GM21515 (cell line): ENCODE results near the gene OR2T35.
"Not testable (repeated sequence)": the region's sequence is repeated elsewhere in the genome, so short reads cannot be mapped to it uniquely, and the experiment has no call there.

Source experiments
- ATAC-seq: cut with Tn5 transposase; IDR thresholded peaks from one replicate; pipeline ENCODE4 v1.9.1; 2021; ENCODE audit not compliant: unreplicated experiment

OR2T35 gene, protein sequence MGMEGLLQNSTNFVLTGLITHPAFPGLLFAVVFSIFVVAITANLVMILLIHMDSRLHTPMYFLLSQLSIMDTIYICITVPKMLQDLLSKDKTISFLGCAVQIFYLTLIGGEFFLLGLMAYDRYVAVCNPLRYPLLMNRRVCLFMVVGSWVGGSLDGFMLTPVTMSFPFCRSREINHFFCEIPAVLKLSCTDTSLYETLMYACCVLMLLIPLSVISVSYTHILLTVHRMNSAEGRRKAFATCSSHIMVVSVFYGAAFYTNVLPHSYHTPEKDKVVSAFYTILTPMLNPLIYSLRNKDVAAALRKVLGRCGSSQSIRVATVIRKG

DNA sequence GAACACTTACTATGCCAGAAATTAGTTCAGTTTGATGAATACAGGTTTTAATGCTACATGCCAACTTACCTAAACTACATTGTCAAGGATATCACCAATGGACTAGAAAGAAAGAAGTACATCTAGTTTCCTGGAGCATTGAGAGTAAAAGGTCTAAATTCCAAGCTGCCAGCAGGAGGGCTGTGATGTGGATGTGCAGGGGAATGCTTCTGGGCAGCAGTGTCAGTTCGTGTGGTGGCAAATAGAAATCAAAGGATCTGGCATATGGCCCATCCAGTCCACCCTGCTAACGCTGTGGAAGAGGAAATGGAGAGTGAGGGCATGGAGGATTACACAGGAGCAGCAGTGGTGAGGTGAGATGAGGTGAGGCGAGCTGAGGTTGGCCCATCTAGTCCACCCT is at the start of gene OR2T35:
TSS of gene OR2T35 (minus strand) at position 101 of the 400 bp plus-strand sequence. CDS start 6,020 bp downstream, outside the sequence.
- ATAC-seq: not testable (repeated sequence)

DNA sequence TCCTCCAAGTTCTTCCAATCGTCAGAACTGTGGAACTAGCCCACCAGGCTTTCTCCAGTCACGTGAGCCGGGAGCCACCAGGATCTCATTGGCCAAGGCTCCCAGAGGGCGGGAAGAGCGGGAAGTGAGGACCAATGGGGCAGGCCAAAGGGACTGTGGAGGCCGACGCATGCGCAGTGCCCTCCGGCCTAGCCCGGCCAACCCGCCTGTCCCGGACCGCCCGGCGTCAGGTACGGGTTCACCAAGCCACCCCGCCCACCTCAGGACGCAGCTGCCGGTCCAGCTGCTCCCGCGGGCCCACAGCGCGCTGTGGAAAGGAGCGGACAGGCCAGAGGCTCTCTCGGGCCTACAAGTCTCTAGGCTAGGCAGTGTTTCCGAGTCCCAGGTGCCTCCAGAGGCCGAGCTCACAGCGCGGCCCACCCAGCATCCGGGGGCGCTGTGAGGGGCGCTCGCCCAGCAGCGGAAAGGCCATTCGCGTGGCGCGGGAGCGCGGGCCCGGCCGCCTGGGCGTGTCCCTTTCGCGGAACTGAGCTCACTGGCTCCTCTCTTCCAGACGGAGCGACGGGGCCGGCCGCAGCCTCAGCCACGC is 46.6 kb upstream of the OR2T35 start:
- no peak for ATAC-seq

DNA sequence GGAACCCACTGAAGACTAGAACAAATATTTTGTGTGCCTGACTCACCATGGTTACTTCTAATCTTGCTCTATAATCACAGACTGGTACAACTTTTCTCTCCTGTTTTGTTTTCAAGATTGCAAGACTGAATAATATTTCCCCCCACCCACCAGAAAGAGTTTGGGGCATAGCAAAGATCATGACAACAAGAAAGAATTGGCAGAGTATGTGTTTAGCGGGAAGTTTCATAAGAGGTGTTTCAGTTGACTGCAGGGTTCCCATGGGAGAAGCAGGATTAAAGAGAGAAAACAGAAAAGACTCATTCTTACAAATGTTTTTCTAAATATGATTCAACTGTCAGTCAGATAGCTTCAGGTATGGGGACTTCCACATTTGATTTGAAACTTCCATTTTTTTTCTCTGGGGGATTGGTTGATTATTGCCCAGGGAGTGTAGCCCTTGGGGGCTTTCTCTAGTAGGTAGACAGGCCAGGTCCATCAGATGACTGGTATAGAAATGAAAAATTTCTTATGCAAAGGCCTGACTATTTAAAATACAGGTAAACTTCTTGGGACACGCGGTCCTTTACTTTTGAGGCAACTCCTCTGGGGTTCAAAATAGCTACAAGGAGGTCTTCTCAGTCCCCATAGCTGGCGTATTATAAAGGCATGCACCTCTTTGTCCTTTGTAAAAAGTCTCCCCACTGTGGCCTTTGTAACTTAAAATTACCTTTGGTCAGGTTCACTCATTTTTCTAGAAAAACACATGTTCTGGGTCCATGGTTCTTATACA is 43.6 kb upstream of the OR2T35 start:
- ATAC-seq: peak; percentile 65

DNA sequence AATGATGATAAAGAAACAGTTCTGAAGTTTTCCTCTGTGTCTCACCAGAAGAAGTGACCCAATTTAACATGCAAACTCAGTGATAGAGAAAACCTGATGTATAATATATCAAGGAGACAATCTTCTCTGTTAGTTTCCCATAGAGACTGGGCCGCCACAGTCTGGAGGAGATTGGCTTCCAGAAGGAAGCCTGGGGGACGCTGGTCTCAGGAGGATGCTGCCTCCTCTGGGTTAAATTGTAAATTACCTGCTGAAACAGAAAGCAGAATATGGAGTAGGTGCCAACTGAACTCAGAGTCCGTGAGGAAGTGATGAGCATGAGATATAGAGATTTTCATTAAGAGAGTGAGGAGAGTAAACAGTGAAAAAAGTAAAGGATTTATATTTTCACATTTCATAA is 41.7 kb upstream of the OR2T35 start:
- ATAC-seq: peak; percentile 83

DNA sequence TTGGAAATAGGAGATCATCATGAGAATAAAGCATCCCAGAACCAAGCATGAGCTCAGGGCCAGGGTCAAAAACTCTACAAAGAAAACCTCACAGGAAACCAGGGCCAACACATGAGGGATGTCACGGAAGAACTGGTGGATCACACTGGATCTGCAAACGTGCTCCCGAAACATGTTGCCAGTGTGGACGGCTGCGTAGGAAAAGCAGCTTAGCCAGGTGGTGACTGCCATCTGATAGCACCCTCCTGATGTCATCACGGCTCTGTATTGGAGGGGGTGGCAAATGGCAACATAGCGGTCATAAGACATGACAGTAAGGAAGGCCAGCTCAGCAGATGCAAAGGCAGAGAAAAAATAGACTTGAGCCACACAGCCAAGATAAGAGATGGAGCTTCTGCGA is 36.6 kb upstream of the OR2T35 start:
- ATAC-seq: no peak

DNA sequence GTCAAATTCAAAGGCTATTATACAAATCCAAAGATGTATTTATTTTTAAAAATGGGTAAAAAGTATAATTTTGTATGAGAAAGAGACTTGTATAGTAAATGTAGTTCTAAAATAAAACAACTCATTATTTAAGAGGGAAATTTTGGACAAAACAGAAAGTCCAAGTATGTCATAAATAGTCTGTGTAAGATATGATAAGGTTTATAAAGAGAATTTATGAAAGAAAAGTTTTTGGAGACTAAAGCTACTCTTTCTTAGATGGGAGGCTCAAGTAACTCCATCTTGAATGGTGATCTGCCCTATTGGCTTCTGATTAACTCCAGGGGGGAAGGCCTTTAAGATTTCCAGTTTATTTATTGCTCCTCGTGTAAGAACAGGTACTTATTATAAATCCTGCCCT is 24.9 kb upstream of the OR2T35 start:
- no peak for ATAC-seq

DNA sequence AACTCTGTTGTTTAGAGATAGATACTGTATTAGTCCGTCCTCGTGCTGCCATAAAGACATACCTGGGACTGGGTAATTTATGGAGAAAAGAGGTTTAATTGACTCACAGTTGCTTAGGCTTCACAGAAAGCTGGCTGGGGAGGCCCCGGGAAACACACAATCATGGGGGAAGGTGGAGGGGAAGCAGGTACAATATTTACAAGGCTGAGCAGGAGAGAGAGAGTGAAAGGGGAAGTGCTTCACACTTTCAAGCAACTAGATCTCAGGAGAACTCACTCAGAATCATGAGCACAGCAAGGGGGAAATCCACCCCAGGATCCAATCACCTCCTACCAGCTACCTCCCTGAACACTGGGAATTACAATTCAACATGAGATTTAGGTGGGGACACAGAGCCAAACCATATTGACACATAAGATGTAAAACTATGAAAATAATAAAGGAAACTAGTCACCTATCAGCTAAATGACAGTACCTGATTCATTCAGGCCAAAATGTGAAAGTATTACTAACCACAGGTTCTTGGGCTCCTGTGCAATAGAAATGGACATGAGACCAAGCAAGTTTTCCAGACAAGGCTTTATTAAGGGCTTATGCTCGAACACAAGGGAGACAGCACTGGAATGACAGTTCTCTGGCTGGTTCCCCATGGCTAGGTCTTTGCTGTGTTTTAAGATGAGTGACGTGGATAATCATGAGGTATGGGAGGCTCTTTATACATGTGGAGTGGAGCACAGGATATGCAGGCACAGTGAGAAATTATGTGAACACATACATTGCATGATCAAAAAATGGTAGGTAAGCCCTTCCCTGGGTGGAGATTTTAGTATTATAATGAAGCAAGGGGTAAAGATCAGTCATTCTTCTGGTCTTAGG is 18.6 kb upstream of the OR2T35 start:
- ATAC-seq: peak; percentile 97

DNA sequence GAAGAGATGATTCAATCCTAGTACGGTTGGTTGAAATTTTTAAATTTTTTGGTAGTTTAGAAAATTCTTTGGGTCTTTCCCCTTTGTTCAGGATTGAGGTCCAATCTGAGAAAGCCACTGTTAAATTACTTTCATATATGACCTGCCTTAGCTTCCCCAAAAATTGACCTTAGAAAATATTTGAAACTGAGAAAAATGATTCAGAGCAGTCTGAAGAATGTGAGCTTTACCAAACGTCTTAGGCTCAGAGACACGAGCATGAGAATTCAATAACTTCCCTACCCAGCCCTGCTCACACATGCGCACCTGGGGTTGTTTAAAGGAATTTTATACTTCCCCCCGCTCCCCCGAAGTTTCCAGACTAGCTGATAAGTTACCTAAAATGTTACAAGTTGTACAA is 11.7 kb upstream of the OR2T35 start:
- peak; percentile 45 for ATAC-seq

DNA sequence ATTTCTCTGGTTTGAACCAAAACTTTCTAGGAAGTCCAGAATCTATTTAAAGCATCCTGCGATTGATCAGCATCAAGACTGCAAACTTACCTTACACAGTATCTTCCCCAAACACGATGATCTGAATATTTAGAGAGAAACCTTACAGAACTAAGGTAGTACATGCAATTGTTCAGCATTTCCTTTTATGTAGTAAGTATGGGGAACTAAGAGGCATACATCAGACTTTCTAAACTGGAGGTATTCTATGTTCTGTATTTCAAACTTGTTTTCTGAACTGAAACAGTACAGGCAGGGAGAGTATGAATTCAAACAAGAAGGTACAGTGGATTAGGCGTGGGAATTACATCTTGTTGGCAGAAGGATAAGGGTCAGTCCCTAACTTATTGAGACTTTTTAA is 10.3 kb upstream of the OR2T35 start, which contains the start of gene OR2T27:
TSS of gene OR2T27 (minus strand) at position 175 of the 400 bp plus-strand sequence. CDS start 4,644 bp downstream, outside the sequence.
- peak; percentile 82 for ATAC-seq

DNA sequence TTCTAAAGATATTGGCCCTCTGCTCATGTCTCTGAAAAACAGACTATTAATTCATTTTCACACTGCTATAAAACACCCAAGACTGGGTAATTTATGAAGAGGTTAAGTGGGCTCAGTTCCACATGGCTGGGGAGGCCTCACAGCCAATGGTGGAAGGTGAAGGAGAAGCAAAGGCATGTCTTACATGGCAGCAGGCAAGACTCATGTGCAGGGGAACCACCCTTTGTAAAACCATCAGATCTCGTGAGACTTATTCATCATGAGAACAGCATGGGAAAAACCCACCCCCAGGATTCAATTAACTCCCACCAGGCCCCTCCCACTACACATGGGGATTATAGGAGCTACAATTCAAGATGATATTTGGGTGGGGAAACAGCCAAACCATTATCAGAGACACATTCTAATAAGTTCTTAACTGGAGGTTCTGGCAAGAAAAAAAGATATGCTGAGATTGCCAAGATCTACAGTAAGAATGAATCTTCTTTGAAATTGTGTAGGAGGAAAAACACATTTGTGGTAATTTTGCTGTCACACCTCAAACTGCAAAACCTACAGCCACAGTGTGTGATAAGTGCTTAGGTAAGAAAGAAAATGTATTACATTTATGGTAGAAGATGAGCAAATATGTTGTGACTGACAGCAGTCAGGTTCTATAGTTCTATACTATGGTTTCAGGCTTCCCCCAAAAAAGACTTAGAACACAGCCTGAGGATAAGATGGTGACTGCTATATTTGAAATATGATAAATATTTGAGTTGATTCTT is 3.9 kb upstream of the OR2T35 start:
- not testable (repeated sequence) for ATAC-seq

DNA sequence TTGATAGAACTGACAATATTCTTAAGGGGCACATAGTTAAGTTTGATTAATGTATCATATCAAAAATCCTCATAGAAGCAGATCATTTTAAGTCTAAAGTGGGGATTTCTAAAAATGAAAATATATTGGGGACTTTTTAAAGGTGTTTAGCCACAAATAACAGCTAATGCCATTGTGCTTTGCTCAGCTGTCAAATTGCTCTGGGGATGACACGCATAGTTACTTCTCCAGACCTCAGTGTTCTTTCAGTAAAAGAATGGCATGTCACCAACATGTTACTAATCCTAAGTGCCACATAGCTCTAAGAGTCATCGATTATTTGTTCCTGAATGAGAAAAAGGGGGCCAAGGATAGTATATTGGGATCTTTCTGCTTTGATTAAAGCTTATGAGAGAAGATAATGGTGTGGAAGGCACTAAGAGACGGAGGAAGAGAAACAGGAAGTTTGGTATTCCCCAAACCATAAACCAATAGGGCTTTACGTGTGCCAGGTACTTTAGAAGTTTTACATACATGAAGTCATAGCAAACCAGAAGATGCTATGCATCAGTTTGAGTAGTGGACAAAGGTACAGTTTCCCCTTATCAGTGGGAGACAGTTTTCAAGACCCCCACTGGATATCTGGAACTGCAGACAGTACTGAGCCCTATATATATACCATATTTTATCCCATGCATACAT is 2.0 kb downstream of the OR2T35 start:
- peak; percentile 60 for ATAC-seq

DNA sequence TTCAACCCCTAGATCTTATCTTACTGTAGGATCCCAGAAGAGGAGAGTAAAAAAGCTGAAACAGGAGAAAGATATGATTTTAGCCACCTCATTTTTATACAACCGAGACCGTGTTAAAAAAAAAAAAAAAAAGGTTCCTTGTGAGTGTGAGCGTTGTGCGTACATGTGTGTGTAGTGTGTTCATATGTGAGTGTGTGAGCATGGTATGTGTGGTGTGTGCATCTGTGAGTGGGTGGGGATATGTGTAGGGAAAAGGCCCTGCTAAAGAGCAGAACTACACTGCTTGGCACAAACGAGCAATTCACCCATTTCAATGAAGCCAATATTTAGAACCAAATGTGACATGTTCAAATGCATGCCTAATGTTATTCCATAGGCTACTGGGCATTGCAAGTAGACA is 3.5 kb downstream of the OR2T35 start:
- peak; percentile 3 for ATAC-seq

DNA sequence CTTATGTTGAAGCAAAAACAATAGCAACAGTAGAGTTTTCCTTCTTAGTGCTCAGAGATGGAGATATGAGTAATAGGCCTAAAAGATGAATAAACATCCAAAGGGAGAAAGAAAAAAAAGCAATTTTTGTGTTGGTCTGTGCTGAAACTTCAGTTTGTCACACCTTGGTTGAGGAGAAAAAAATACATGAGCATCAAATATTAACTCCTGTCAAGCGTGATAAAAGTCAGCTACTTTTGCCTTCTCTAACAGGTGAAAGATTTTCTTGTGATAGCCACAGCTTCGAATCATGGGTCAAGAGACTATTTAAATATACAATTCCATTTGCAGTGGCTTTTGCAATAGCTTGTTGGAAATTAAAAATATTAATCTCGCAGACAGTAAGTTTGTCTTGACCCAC is 4.2 kb downstream of the OR2T35 start:
- ATAC-seq: peak; percentile 39

DNA sequence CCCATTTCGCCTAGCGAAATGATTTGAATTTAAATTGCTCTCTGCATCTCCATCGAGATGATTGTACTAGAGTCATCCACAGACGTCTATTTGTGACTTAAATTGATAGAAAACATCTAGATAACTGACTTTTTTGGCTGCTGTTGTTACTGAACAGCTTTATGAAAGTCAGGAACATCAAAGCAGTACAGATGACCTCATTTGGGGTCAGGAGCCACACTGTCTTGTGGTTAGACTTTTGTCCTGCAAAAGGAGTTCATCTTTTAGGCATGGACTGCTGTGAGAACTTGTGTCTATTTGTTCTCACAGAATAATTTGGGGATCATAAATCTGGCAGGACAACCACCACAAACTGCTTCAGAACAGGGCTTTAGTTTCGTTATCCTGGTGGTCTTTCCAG is 5.4 kb downstream of the OR2T35 start:
- ATAC-seq: not testable (repeated sequence)

DNA sequence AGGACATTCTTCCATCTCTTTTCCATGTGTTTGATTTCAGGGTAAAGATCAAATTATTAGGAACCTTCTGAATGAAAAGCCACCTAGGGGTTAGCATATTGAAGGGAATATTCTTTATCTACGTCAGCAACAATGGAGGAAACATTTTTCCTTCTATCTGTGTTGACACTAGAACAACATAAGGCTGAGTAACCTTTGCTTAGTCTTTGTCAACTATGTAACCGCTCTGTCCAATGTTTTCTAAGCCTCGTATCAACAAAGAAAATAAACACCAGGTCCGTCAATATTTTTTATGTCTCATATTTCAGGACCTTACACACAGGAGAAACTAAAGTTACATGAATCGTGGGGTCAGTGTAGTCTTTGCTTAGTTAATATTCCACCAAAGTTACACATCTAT is 8.5 kb downstream of the OR2T35 start:
- not testable (repeated sequence) for ATAC-seq

DNA sequence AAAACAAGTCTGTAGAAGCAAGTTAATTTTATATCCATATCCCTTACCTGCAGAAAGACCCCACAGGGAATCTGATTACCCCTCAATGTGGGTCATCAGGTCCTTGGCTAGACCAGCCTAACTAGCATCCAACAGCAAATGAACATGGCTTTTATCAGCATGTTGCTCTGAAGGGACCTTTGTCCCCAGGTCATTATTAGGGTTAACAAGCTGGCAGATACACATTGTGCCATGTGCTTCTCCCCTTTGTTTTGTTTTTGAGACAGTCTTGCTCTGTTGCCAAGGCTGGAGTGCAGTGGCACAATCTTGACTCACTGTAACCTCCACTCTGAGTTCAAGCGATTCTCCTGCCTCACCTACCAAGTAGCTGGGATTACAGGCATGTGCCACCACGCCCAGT is 10.1 kb downstream of the OR2T35 start, which contains the start of gene OR2T11:
TSS of gene OR2T11 (minus strand) at position 101 of the 400 bp plus-strand sequence. CDS start 7,963 bp downstream, outside the sequence.
- not testable (repeated sequence) for ATAC-seq

DNA sequence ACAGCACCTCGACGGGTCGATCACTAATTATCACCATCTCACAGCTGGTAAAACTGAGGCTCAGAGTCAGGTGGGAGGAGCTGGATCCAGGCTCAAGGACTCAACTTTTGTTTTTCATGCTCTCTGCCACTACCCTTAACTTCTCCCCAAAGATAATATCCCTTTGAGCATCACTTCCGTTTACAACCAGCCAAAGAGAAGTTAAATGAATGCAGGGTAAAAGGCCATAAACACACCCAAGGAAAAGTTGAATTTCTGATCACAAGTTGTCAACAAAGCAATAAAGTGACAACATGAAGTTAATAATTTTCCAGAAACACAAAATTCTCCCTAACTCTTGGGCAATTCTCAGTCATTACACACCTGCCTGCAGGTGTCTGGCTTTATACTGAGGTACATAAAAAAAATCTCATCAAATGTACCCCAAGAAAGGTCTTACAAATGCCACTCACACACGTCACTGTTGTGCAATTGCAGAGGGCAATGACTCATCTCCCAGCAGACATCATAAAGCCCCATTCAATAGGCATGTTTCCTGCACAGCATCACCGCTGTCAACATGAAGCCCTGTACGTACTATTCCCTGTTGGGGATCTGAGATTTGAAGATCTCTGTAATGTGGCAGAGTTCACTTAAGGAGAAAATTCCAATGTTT is 13.6 kb downstream of the OR2T35 start:
- no peak for ATAC-seq

DNA sequence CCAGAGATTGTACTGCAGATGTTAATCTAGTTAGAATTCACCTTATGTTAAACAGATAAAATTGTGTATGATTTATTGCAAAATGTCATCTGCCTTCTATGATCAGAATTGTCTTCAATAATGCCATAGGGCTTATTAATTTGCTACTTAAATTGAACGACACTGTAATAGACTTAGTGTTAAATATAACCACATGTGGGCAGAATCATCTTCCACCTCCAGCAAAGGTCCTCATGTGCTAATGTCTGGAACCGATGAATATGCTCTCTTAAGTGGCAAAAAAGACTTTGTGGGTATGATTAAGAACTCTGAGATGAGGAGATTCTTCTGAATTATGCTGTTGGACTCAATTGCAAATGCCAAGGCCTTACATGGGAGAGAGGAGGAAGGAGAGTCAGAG is 14.5 kb downstream of the OR2T35 start:
- no peak for ATAC-seq
